Brain microvascular endothelial cell (primary cell): Measurements from ENCODE around the gene TNNC2.
"Not testable (repeated sequence)": the region's sequence is repeated elsewhere in the genome, so short reads cannot be mapped to it uniquely, and the experiment has no call there.

Source experiments
- DNase-seq: peaks from one replicate; pipeline ENCODE4 v3.0.0-alpha.2; 2020
- H3K27ac ChIP-seq: fragments of 250-450 bp; sonication (Bioruptor Pico); 2 replicates; pipeline ENCODE4 v1.5.1; 2020; ENCODE audit warnings: mild to moderate bottlenecking, moderate library complexity
- H3K27me3 ChIP-seq: fragments of 250-450 bp; sonication (Bioruptor Pico); replicated peaks from 2 replicates; pipeline ENCODE4 v1.5.1; 2020; ENCODE audit warnings: mild to moderate bottlenecking
- H3K36me3 ChIP-seq: fragments of 250-450 bp; sonication (Bioruptor Pico); replicated peaks from 2 replicates; pipeline ENCODE4 v1.5.1; 2020; ENCODE audit warnings: mild to moderate bottlenecking
- H3K4me3 ChIP-seq: 2 replicates; pipeline ENCODE4 v1.5.1; 2011; ENCODE audit warnings: low read depth, mild to moderate bottlenecking, control low read depth, low read length, moderate library complexity
- in situ Hi-C: cut with HindIII; loops from 2 replicates; pipeline ENCODE4 v1.10.0; 2017; ENCODE audit warnings: low sequenced_read_pairs, low pct_ligation_motif_present
- TF ChIP-seq, protein P1 (sequence below): IDR thresholded peaks from 2 replicates; pipeline ENCODE4 v1.5.1; 2011; ENCODE audit warnings: low read depth, mild to moderate bottlenecking, moderate library complexity, low read length, control low read depth, inconsistent platforms; ENCODE audit errors: missing control alignments

The TNNC2 gene

DNA sequence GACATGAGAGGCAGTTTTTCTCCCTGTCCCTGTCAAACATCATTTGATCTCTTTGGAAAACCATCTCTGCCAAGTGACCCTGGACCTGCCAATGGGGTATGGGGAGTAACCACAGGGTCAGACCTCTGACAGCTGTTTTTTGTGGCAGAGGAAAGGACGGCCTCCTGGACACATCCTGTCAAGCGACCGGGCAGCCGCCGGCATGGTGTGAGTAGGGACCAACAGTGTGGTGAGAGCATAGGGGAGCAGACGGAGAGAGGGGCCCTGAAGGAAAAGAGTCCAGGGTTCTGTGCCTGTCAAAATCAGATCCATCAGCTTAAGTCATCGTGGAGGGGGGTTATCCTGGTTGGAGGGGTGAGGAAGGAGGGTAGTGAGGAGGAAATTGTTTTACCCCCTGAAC lies 25.3 kb downstream of the TNNC2 start:
- in situ Hi-C loops = no loop called here
- TF ChIP-seq, protein P1, sequence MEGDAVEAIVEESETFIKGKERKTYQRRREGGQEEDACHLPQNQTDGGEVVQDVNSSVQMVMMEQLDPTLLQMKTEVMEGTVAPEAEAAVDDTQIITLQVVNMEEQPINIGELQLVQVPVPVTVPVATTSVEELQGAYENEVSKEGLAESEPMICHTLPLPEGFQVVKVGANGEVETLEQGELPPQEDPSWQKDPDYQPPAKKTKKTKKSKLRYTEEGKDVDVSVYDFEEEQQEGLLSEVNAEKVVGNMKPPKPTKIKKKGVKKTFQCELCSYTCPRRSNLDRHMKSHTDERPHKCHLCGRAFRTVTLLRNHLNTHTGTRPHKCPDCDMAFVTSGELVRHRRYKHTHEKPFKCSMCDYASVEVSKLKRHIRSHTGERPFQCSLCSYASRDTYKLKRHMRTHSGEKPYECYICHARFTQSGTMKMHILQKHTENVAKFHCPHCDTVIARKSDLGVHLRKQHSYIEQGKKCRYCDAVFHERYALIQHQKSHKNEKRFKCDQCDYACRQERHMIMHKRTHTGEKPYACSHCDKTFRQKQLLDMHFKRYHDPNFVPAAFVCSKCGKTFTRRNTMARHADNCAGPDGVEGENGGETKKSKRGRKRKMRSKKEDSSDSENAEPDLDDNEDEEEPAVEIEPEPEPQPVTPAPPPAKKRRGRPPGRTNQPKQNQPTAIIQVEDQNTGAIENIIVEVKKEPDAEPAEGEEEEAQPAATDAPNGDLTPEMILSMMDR = no peak
- DNase-seq = no peak
- Histone ChIP-seq H3K4me3 (no peak overlapping the region), H3K27ac (no peak overlapping the region), H3K27me3 (no peaks in the 10 kb centered on the region), H3K36me3 (peaks cover 51% of the 10 kb centered on the region)

GRCh38 chr20:45798935-45799642 lies 28.0 kb downstream of the TNNC2 start:
- peak; percentile 53 for DNase-seq

GRCh38 chr20:45797955-45798354 lies 29.2 kb downstream of the TNNC2 start:
- in situ Hi-C loops, H3K27ac ChIP-seq, H3K27me3 ChIP-seq, H3K4me3 ChIP-seq, DNase-seq: not testable (repeated sequence)
- peaks cover 52% of the 10 kb centered on the region for H3K36me3 ChIP-seq

More at GRCh38 chr20:45798935-45799642, 28.0 kb downstream of the TNNC2 start:
- Histone ChIP-seq H3K4me3 (no peak overlapping the region), H3K36me3 (peaks cover 59% of the 10 kb centered on the region), H3K27ac (no peak overlapping the region), H3K27me3 (no peaks in the 10 kb centered on the region)
- in situ Hi-C loops = no loop called here
- TF ChIP-seq, protein P1 = peak; percentile 83

DNA sequence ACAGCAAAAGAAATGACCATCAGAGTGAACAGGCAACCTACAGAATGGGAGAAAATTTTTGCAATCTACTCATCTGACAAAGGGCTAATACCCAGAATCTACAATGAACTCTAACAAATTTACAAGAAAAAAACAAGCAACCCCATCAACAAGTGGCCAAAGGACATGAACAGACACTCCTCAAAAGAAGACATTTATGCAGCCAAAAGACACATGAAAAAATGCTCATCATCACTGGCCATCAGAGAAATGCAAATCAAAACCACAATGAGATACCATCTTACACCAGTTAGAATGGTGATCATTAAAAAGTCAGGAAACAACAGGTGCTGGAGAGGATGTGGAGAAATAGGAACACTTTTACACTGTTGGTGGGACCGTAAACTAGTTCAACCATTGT lies 29.6 kb downstream of the TNNC2 start:
- H3K27me3 ChIP-seq, H3K4me3 ChIP-seq, H3K27ac ChIP-seq, in situ Hi-C loops, DNase-seq: not testable (repeated sequence)
- H3K36me3 ChIP-seq = peaks cover 47% of the 10 kb centered on the region

- in situ Hi-C loops = no loop called here
- TF ChIP-seq, protein P1 = no peak
- no peak overlapping the region for H3K4me3 ChIP-seq
- no peak overlapping the region for H3K27ac ChIP-seq
- H3K36me3 ChIP-seq = peaks cover 41% of the 10 kb centered on the region
- no peak for DNase-seq
- no peaks in the 10 kb centered on the region for H3K27me3 ChIP-seq
These were observed 30.6 kb downstream of the TNNC2 start for GRCh38 chr20:45796337-45797065.

GRCh38 chr20:45792317-45793118 lies 34.6 kb downstream of the TNNC2 start:
- H3K27me3 ChIP-seq = no peaks in the 10 kb centered on the region
- peak overlapping the region; percentile 89 for H3K4me3 ChIP-seq
- in situ Hi-C loops = no loop called here
- no peak for DNase-seq
- TF ChIP-seq, protein P1 = no peak
- peak overlapping the region; percentile 73 for H3K27ac ChIP-seq
- peaks cover 33% of the 10 kb centered on the region for H3K36me3 ChIP-seq
